ENCODE results near the gene CTBP1. TPM values are rescaled to one million over a fixed set of nuclear protein-coding genes. Genes with fewer than 3 reads are reported as not detected.

The CTBP1 gene
- polyA plus RNA-seq, 1 donor (not counting 4 experiments of a cell fraction or from before 2014, with no cell fraction given) = 46.9 TPM

GRCh38 chr4:1195891-1196401, 53.0 kb downstream of the CTBP1 start:
- no peak overlapping the region for H3K4me3 ChIP-seq (ENCODE audit: control insufficient read depth in 2 of 3, extremely low read depth in 1 of 3, insufficient read depth in 2 of 3, low read depth in 1 of 3, low read length in 3 of 3)
- no peaks in the 10 kb centered on the region for H3K9me1 ChIP-seq (ENCODE audit: control insufficient read depth, extremely low read depth, insufficient read depth, low read length)
- no peak overlapping the region for H3K9ac ChIP-seq (ENCODE audit: control insufficient read depth, extremely low read depth, insufficient read depth, low read length)
- no peak overlapping the region for H3K4me2 ChIP-seq (ENCODE audit: control insufficient read depth, extremely low read depth, insufficient read depth, low read depth, low read length)
- H3K4me1 ChIP-seq (ENCODE audit: control insufficient read depth, extremely low read depth, insufficient read depth, low read length) = peaks cover 19% of the 10 kb centered on the region
- dilution Hi-C loops (cut with MboI; ENCODE audit: extremely low pct_ligation_motif_present, low sequenced_read_pairs) = no loop called here
- no peak overlapping the region for H2AFZ ChIP-seq (ENCODE audit: control insufficient read depth, low read length)
- no peak overlapping the region for H3K27ac ChIP-seq (ENCODE audit: control insufficient read depth, insufficient read depth, low read length)
- H3K36me3 ChIP-seq (ENCODE audit: control insufficient read depth in 2 of 2, extremely low read depth in 1 of 2, insufficient read depth in 2 of 2, low read length in 2 of 2) = no peaks in the 10 kb centered on the region
- no peak for TF ChIP-seq CTCF (optimal IDR thresholded peaks at IDR 0.05 in 1 of 3, IDR thresholded peaks at IDR 0.05 in 1 of 3, conservative IDR thresholded peaks at IDR 0.05 in 1 of 3; ENCODE audit: extremely low read depth in 1 of 3, insufficient read depth in 2 of 3, low read length in 3 of 3)
- TF ChIP-seq EZH2 (IDR thresholded peaks at IDR 0.05; ENCODE audit: low read length) = no peak
- no peaks in the 10 kb centered on the region for H3K9me3 ChIP-seq (ENCODE audit: control insufficient read depth, low read depth, low read length)
- peaks cover 7% of the 10 kb centered on the region for H3K27me3 ChIP-seq (ENCODE audit: control insufficient read depth, extremely low read depth, insufficient read depth, low read length)
- no peak for DNase-seq (ENCODE audit: low read depth, low spot score)
- no peak for FAIRE-seq
- H4K20me1 ChIP-seq (ENCODE audit: control insufficient read depth, extremely low read depth, insufficient read depth, low read length) = peaks cover 2% of the 10 kb centered on the region
- H3K79me2 ChIP-seq (ENCODE audit: control insufficient read depth, insufficient read depth, low read length) = no peaks in the 10 kb centered on the region

- dilution Hi-C loops (cut with MboI; ENCODE audit: extremely low pct_ligation_motif_present, low sequenced_read_pairs) = no loop called here
Measured at GRCh38 chr4:1195109-1195671, 53.7 kb downstream of the CTBP1 start.

More at GRCh38 chr4:1195109-1195671, 53.7 kb downstream of the CTBP1 start:
- peaks cover 19% of the 10 kb centered on the region for H3K4me1 ChIP-seq (ENCODE audit: control insufficient read depth, extremely low read depth, insufficient read depth, low read length)
- H4K20me1 ChIP-seq (ENCODE audit: control insufficient read depth, extremely low read depth, insufficient read depth, low read length) = peaks cover 2% of the 10 kb centered on the region
- no peak overlapping the region for H2AFZ ChIP-seq (ENCODE audit: control insufficient read depth, low read length)
- no peaks in the 10 kb centered on the region for H3K79me2 ChIP-seq (ENCODE audit: control insufficient read depth, insufficient read depth, low read length)
- DNase-seq (ENCODE audit: low read depth, low spot score) (no peak), FAIRE-seq (no peak)
- H3K4me2 ChIP-seq (ENCODE audit: control insufficient read depth, extremely low read depth, insufficient read depth, low read depth, low read length) = no peak overlapping the region
- H3K9me1 ChIP-seq (ENCODE audit: control insufficient read depth, extremely low read depth, insufficient read depth, low read length) = no peaks in the 10 kb centered on the region
- H3K27ac ChIP-seq (ENCODE audit: control insufficient read depth, insufficient read depth, low read length) = no peak overlapping the region
- TF ChIP-seq EZH2 (IDR thresholded peaks at IDR 0.05; ENCODE audit: low read length) = no peak
- TF ChIP-seq CTCF (optimal IDR thresholded peaks at IDR 0.05 in 1 of 3, IDR thresholded peaks at IDR 0.05 in 1 of 3, conservative IDR thresholded peaks at IDR 0.05 in 1 of 3; ENCODE audit: extremely low read depth in 1 of 3, insufficient read depth in 2 of 3, low read length in 3 of 3) = no peak
- no peak overlapping the region for H3K4me3 ChIP-seq (ENCODE audit: control insufficient read depth in 2 of 3, extremely low read depth in 1 of 3, insufficient read depth in 2 of 3, low read depth in 1 of 3, low read length in 3 of 3)
- H3K9me3 ChIP-seq (ENCODE audit: control insufficient read depth, low read depth, low read length) = no peaks in the 10 kb centered on the region
- H3K27me3 ChIP-seq (ENCODE audit: control insufficient read depth, extremely low read depth, insufficient read depth, low read length) = peaks cover 4% of the 10 kb centered on the region
- H3K36me3 ChIP-seq (ENCODE audit: control insufficient read depth in 2 of 2, extremely low read depth in 1 of 2, insufficient read depth in 2 of 2, low read length in 2 of 2) = no peaks in the 10 kb centered on the region
- H3K9ac ChIP-seq (ENCODE audit: control insufficient read depth, extremely low read depth, insufficient read depth, low read length) = no peak overlapping the region

Measured in keratinocyte (primary cell).